ENCODE data around the gene TAC4.

The TAC4 gene

GRCh38 chr17:49873926-49874325, 26.1 kb upstream of the TAC4 start:
- TF ChIP-seq, protein P1, sequence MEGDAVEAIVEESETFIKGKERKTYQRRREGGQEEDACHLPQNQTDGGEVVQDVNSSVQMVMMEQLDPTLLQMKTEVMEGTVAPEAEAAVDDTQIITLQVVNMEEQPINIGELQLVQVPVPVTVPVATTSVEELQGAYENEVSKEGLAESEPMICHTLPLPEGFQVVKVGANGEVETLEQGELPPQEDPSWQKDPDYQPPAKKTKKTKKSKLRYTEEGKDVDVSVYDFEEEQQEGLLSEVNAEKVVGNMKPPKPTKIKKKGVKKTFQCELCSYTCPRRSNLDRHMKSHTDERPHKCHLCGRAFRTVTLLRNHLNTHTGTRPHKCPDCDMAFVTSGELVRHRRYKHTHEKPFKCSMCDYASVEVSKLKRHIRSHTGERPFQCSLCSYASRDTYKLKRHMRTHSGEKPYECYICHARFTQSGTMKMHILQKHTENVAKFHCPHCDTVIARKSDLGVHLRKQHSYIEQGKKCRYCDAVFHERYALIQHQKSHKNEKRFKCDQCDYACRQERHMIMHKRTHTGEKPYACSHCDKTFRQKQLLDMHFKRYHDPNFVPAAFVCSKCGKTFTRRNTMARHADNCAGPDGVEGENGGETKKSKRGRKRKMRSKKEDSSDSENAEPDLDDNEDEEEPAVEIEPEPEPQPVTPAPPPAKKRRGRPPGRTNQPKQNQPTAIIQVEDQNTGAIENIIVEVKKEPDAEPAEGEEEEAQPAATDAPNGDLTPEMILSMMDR (IDR thresholded peaks at IDR 0.05; ENCODE audit: low read depth, low read length, missing control alignments), result no peak
- no peak overlapping the region for H3K4me3 ChIP-seq (ENCODE audit: low read depth, low read length)
- no peak for DNase-seq (ENCODE audit: low read depth)

GRCh38 chr17:49873466-49873865, 25.6 kb upstream of the TAC4 start:
- H3K4me3 ChIP-seq (ENCODE audit: low read depth, low read length), result no peak overlapping the region
- TF ChIP-seq, protein P1 (IDR thresholded peaks at IDR 0.05; ENCODE audit: low read depth, low read length, missing control alignments), result no peak
- DNase-seq (ENCODE audit: low read depth), result no peak

DNA sequence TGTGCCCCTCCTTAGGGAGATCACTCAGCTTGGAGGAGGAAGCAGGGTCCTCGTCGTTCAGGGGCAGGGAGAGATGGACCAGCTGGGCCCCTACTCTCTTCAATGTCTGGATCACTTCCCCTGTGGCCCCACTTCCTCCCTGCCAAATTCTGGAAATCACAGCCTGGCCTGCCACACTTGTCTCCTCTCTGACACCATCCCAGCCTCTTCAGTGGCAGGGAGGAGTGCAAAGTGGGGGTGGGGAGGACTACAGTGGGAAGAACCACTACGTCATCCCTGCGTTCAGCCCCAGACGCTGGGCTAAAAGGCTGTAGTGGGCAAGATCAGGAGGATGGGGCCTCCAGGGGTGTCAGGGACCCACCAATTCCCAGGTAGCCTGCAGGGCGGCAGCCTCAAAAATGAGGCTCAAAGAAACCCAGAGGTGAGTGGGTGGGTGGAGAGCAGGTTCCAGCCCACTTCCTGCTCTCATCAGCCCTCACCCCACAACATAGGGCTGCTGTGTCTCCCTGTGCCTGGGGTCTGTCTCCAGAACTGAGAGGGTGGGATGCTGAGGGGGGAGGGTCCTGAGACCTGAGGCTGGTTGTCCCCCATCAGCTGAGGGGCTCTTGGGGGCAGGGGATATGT, 25.0 kb upstream of the TAC4 start:
- DNase-seq (ENCODE audit: low read depth), result no peak
- no peak overlapping the region for H3K4me3 ChIP-seq (ENCODE audit: low read depth, low read length)
- TF ChIP-seq, protein P1 (IDR thresholded peaks at IDR 0.05; ENCODE audit: low read depth, low read length, missing control alignments), result no peak

DNA sequence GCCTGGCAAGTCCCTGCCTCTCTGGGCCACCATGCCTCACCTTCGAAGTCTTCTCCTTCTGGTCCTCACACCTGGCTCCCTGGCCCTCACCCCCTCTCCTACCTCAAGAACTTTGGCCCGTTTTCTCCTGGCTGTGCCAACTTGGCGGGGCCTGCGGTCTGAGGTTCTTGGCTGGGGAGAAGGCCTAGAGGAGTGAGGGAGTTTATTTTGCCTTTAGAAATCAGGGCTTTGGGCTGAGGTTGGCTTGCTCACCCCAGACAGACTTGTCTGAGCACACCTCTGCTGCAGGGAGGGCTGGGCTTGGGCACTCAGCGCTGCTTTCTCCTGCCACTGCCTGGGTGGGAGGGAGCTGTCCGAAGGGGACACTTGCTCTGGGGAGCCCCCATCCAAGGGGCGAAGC, 23.3 kb upstream of the TAC4 start:
- no peak for DNase-seq (ENCODE audit: low read depth)
- H3K4me3 ChIP-seq (ENCODE audit: low read depth, low read length), result no peak overlapping the region
- TF ChIP-seq, protein P1 (IDR thresholded peaks at IDR 0.05; ENCODE audit: low read depth, low read length, missing control alignments), result no peak

GRCh38 chr17:49870298-49870697, 22.4 kb upstream of the TAC4 start:
- TF ChIP-seq, protein P1 (IDR thresholded peaks at IDR 0.05; ENCODE audit: low read depth, low read length, missing control alignments), result no peak
- no peak for DNase-seq (ENCODE audit: low read depth)
- no peak overlapping the region for H3K4me3 ChIP-seq (ENCODE audit: low read depth, low read length)

- TF ChIP-seq, protein P1 (IDR thresholded peaks at IDR 0.05; ENCODE audit: low read depth, low read length, missing control alignments), result no peak
- H3K4me3 ChIP-seq (ENCODE audit: low read depth, low read length), result no peak overlapping the region
- DNase-seq (ENCODE audit: low read depth), result no peak
Measured at GRCh38 chr17:49869038-49869374, 21.1 kb upstream of the TAC4 start.

DNA sequence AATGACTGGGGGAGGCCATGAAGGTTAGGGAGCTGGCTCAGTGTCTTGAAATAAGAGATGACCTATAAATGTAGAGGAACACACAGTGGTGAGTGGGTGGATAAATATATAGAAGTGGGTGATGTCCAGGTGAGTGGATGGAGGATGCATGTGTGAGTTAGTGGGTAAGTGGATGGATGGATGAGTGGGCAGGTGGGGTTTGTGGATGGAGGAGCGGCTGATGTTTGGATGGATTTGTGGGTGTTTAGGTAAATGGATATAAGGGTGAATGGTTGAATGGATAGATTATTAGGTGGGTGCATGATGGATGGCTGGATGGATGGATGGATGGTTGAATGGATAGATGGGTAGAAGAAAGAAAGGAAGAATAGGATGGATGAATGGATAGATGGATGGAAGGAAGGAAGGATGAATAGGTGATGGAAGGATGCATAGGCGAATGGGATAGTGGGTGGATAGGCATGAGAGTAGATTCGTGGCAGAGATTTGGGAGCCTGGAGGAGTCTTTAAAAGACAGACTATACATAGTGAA, 19.1 kb upstream of the TAC4 start:
- TF ChIP-seq, protein P1 (IDR thresholded peaks at IDR 0.05; ENCODE audit: low read depth, low read length, missing control alignments), result no peak
- DNase-seq (ENCODE audit: low read depth), result no peak
- no peak overlapping the region for H3K4me3 ChIP-seq (ENCODE audit: low read depth, low read length)
